Measurements from ENCODE around the gene TLX1.

TLX1 gene

DNA sequence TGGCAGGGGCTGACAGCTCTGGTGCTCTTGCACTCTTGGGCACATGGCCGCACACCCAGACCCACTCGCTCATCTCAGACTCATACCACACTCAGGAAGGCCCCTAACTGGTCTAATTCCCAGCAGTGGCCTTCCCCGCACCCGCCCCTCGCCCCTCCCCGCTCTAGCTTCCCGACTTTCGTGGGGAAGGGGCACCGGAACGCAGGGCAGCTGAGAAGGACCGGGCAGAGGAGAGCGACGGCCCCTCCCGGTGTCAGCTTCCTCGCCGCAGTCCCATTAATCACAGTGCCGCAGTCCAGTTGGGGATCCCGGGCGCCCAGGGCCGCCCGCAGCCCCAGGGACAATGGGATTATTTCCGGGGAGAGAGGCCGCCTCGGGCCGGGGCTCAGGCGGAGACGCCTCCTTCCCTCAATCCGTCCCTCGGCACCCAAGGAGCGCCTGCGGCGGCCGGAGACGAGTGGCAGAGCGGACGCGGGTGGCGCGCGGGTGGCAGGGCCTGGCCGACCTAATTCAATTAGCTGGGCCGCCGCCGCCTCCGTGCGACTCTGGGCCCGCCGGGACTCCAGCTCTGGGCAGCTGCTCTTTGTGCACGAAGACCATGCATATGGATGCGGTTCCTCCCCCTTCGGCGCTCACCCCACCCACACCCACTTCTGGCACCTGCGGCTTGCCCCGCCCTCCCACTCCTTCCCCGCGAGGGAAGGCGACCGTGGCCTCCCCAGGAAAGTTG is 7.8 kb upstream of the TLX1 start:
- DNase-seq (ENCODE audit: low spot score), result no peak
- in situ Hi-C loops (cut with MboI; ENCODE audit: low sequenced_read_pairs, unreplicated experiment), result no loop called here
- TF ChIP-seq, protein P1, sequence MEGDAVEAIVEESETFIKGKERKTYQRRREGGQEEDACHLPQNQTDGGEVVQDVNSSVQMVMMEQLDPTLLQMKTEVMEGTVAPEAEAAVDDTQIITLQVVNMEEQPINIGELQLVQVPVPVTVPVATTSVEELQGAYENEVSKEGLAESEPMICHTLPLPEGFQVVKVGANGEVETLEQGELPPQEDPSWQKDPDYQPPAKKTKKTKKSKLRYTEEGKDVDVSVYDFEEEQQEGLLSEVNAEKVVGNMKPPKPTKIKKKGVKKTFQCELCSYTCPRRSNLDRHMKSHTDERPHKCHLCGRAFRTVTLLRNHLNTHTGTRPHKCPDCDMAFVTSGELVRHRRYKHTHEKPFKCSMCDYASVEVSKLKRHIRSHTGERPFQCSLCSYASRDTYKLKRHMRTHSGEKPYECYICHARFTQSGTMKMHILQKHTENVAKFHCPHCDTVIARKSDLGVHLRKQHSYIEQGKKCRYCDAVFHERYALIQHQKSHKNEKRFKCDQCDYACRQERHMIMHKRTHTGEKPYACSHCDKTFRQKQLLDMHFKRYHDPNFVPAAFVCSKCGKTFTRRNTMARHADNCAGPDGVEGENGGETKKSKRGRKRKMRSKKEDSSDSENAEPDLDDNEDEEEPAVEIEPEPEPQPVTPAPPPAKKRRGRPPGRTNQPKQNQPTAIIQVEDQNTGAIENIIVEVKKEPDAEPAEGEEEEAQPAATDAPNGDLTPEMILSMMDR (IDR thresholded peaks at IDR 0.05; ENCODE audit: borderline replicate concordance, control extremely low read depth, extremely low read depth, insufficient read depth, missing control alignments), result no peak

DNA sequence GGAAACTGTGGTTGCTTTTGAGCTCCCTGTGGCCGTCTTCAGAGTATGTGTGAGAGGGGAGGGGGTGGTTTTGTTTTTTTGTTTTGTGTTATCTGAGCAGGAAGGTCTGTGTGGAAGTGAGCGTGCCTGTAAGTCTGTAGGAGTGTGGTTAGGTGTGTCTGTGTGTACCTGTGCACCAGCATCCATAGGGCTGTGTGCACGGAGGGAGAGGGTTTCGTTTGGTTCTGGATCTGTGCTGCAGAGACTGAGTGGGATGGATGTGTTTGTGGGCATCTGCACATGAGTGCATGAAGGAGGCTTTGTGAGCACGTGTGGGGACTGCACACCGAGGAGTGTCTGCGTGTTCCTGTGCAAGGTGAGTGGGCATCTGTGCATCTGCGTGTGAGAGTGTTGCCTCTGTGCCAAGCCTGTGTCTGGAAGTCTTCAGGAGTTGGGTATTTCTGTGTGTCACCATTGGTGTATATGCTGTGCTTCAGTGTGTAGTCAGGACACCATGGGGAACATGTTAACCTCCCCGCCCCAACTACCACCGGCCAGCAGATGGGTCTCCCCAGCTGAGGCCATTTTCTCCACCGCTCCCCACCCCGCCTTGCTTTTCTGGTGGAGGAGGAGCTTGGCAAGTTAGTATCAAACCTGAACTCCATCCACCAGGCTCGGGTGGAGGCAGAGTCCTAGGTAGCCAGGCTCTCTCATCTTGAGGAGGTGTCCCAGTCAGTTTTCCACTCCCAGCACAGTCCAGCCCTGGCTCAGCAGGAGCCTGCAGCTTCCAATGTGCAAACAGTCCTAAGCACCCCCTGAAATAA is 7.1 kb upstream of the TLX1 start:
- TF ChIP-seq, protein P1 (IDR thresholded peaks at IDR 0.05; ENCODE audit: borderline replicate concordance, control extremely low read depth, extremely low read depth, insufficient read depth, missing control alignments), result no peak
- no peak for DNase-seq (ENCODE audit: low spot score)
- in situ Hi-C loops (cut with MboI; ENCODE audit: low sequenced_read_pairs, unreplicated experiment), result no loop called here

DNA sequence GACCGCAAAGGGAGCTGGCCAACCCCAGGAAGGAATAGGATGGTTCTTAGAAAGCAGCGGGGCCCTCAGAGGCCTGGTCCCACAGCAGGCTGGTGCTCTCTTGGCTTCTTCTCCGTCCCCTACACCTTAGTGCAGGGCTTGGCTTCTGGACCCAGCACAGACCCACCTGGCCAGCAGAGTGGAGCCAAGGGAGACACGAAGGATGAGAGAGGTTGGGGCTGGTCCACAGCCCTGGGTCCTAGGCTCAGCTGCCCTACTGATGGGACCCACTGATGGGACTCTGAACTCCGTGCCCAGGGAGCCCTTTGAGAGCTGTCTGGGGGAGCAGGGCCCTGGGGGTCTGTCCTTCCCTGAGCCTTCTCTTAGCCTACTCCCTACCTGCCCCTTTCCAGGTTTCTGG is 6.2 kb upstream of the TLX1 start:
- DNase-seq (ENCODE audit: low spot score), result no peak
- in situ Hi-C loops (cut with MboI; ENCODE audit: low sequenced_read_pairs, unreplicated experiment), result no loop called here
- TF ChIP-seq, protein P1 (IDR thresholded peaks at IDR 0.05; ENCODE audit: borderline replicate concordance, control extremely low read depth, extremely low read depth, insufficient read depth, missing control alignments), result no peak

GRCh38 chr10:101126684-101127628 is 4.1 kb upstream of the TLX1 start:
- TF ChIP-seq, protein P1 (IDR thresholded peaks at IDR 0.05; ENCODE audit: borderline replicate concordance, control extremely low read depth, extremely low read depth, insufficient read depth, missing control alignments), result no peak
- in situ Hi-C loops (cut with MboI; ENCODE audit: low sequenced_read_pairs, unreplicated experiment), result no loop called here
- no peak for DNase-seq (ENCODE audit: low spot score)

- TF ChIP-seq, protein P1 (IDR thresholded peaks at IDR 0.05; ENCODE audit: borderline replicate concordance, control extremely low read depth, extremely low read depth, insufficient read depth, missing control alignments), result no peak
- in situ Hi-C loops (cut with MboI; ENCODE audit: low sequenced_read_pairs, unreplicated experiment), result no loop called here
- no peak for DNase-seq (ENCODE audit: low spot score)
These were observed 959 bp upstream of the TLX1 start for GRCh38 chr10:101130141-101130540.
